ENCODE results near the gene PLPP3. TPM values are rescaled to one million over a fixed set of nuclear protein-coding genes. Genes with fewer than 3 reads are reported as not detected.

PLPP3 gene
- total RNA-seq (2022; extraction: Qiagen RNA extraction), result 25.2 to 31.7 TPM (median 27.9 TPM) in 5 replicates

DNA sequence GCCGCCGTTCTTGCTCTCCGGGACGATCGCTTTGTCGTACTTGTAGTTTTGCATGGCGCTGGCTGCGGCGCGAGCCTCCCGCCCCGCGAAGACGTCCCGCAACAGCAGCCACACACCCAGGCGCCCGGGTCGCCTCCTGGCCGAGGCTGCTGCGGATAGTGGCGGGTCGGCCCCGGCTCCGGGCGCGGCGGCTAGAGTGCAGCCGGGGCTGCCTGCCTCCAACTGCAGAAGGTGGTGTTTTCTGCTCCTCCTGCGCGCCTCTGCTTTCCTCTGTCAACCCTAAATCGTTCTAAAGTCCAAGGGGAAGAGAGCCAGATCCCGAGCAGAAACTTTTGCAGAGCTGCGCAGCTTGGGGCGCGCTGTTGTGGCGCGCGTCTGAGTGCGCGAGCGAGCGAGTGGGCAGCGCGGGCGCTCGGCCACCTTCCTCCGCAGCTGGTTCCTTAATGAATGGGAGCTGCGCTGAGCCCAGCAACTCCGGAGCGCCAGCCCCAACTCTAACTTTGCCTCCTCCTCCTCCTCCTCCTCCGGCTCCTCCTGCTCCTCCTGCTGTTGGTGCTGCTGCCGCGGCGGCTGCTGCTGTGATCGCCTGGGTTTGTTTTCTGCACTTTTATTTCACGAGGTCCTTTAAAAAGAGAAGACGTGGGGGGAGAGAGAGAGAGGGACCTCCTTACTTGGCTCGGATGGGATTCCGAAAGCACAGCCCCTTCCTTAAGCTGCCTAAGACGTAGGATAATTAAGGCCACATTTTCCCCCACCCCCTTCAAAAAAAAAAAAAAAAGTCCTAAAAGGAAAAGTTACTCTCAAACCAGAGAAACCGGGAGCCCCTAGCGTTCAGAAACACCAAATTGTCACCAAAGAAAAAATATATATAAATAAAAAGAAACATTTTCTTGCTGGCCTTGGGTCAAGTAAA is at the start of gene PLPP3:
Gene PLPP3, minus strand, starts transcription at position 601 of the 913 bp plus-strand sequence. Its CDS starts 547 bp downstream, at position 54.

Other genes with a start within 250 kb of the PLPP3 start
- 1.9 to 2.3 TPM (median 2.1 TPM) in 5 replicates for gene PRKAA2, start 65.8 kb upstream of the PLPP3 start, total RNA-seq (2022; extraction: Qiagen RNA extraction)
- not detected in 5 replicates for gene FYB2, start 239.8 kb upstream of the PLPP3 start, total RNA-seq (2022; extraction: Qiagen RNA extraction)